ENCODE results near the gene TCF21.
"Not testable (repeated sequence)": the region's sequence is repeated elsewhere in the genome, so short reads cannot be mapped to it uniquely, and the experiment has no call there.

The TCF21 gene

GRCh38 chr6:133936352-133936751, 47.4 kb downstream of the TCF21 start:
- not testable (repeated sequence) for DNase-seq

- no peak for DNase-seq
Observed at GRCh38 chr6:133937909-133938308, 49.0 kb downstream of the TCF21 start.

GRCh38 chr6:133938533-133938932, 49.6 kb downstream of the TCF21 start:
- no peak for DNase-seq

GRCh38 chr6:133939778-133940667, 51.1 kb downstream of the TCF21 start:
- DNase-seq: no peak
